SK-N-SH treated with all-trans-retinoic acid at 6 μM for 48 hours (cell line): ENCODE results near the gene DRD2.

Experiments used
- ATAC-seq: fragments of 200-7000 bp; cut with Tn5 transposase; 3 replicates; pipeline ENCODE4 v1.9.1; 2020; ENCODE audit warnings: mild to moderate bottlenecking, moderate library complexity
- ARNTL ChIP-seq: fragments of 450-650 bp; formaldehyde crosslinking; IDR thresholded peaks from 2 replicates; pipeline ENCODE4 v1.5.0; 2020; ENCODE audit warnings: low read depth, mild to moderate bottlenecking, moderate library complexity, borderline replicate concordance
- BACH2 ChIP-seq: fragments of 250-450 bp; sonication (Bioruptor Pico); IDR thresholded peaks from 2 replicates; pipeline ENCODE4 v1.9.0; 2021; ENCODE audit warnings: mild to moderate bottlenecking, borderline replicate concordance
- CREB5 ChIP-seq: fragments of 250-450 bp; sonication (Bioruptor Pico); IDR thresholded peaks from 2 replicates; pipeline ENCODE4 v1.5.1; 2020; ENCODE audit warnings: low read depth, mild to moderate bottlenecking, moderate library complexity
- CSDC2 ChIP-seq: fragments of 250-450 bp; sonication (Bioruptor Pico); IDR thresholded peaks from 2 replicates; pipeline ENCODE4 v1.5.0; 2020; ENCODE audit warnings: mild to moderate bottlenecking, moderate library complexity
- CSRNP3 ChIP-seq: fragments of 250-450 bp; sonication (Bioruptor Pico); IDR thresholded peaks from 2 replicates; pipeline ENCODE4 v1.5.1; 2021; ENCODE audit warnings: mild to moderate bottlenecking, moderate library complexity
- ESRRG ChIP-seq: fragments of 250-450 bp; sonication (Bioruptor Pico); IDR thresholded peaks from 2 replicates; pipeline ENCODE4 v1.6.1; 2021; ENCODE audit warnings: mild to moderate bottlenecking
- GLIS3 ChIP-seq: fragments of 250-450 bp; sonication (Bioruptor Pico); IDR thresholded peaks from 2 replicates; pipeline ENCODE4 v1.5.0; 2020; ENCODE audit warnings: mild to moderate bottlenecking, moderate library complexity
- ISL1 ChIP-seq: fragments of 250-450 bp; sonication (Bioruptor Pico); IDR thresholded peaks from 2 replicates; pipeline ENCODE4 v2.1.2; 2022; ENCODE audit warnings: mild to moderate bottlenecking, moderate library complexity
- OSR1 ChIP-seq: fragments of 250-450 bp; sonication (Bioruptor Pico); IDR thresholded peaks from 2 replicates; pipeline ENCODE4 v1.8.0; 2022; ENCODE audit warnings: moderate library complexity, mild to moderate bottlenecking, inconsistent platforms
- PATZ1 ChIP-seq: fragments of 250-450 bp; sonication (Bioruptor Pico); IDR thresholded peaks from 2 replicates; pipeline ENCODE4 v1.8.0; 2020; ENCODE audit warnings: mild to moderate bottlenecking, moderate library complexity, borderline replicate concordance
- POU6F1 ChIP-seq: fragments of 250-450 bp; sonication (Bioruptor Pico); IDR thresholded peaks from 2 replicates; pipeline ENCODE4 v1.8.0; 2021; ENCODE audit warnings: low read depth, mild to moderate bottlenecking, moderate library complexity, borderline replicate concordance
- PPARA ChIP-seq: fragments of 250-450 bp; sonication (Bioruptor Pico); IDR thresholded peaks from 2 replicates; pipeline ENCODE4 v1.5.0; 2020; ENCODE audit warnings: mild to moderate bottlenecking, borderline replicate concordance
- RARB ChIP-seq: fragments of 250-450 bp; sonication (Bioruptor Pico); IDR thresholded peaks from 2 replicates; pipeline ENCODE4 v1.8.0; 2021; ENCODE audit warnings: mild to moderate bottlenecking, moderate library complexity
- TCF4 ChIP-seq: fragments of 250-450 bp; sonication (Bioruptor Pico); IDR thresholded peaks from 2 replicates; pipeline ENCODE4 v1.8.0; 2021; ENCODE audit warnings: mild to moderate bottlenecking, moderate library complexity, borderline replicate concordance
- TOX ChIP-seq: fragments of 250-450 bp; sonication (Bioruptor Pico); IDR thresholded peaks from 2 replicates; pipeline ENCODE4 v1.8.0; 2021; ENCODE audit warnings: mild to moderate bottlenecking, moderate library complexity, borderline replicate concordance
- TSHZ2 ChIP-seq: fragments of 250-450 bp; sonication (Bioruptor Pico); IDR thresholded peaks from 2 replicates; pipeline ENCODE4 v1.5.0; 2020; ENCODE audit warnings: mild to moderate bottlenecking, moderate library complexity
- ZFP3 ChIP-seq: fragments of 250-450 bp; sonication (Bioruptor Pico); IDR thresholded peaks from 2 replicates; pipeline ENCODE4 v1.5.0; 2020; ENCODE audit warnings: mild to moderate bottlenecking, moderate library complexity
- ZFP30 ChIP-seq: fragments of 450-650 bp; formaldehyde crosslinking; IDR thresholded peaks from 2 replicates; pipeline ENCODE4 v1.5.0; 2022; ENCODE audit warnings: mild to moderate bottlenecking, moderate library complexity
- ZNF565 ChIP-seq: fragments of 450-650 bp; formaldehyde crosslinking; conservative IDR thresholded peaks from 2 replicates; pipeline ENCODE4 v1.5.0; 2020; ENCODE audit warnings: low read depth, mild to moderate bottlenecking, moderate library complexity
- ZNF70 ChIP-seq: fragments of 450-650 bp; formaldehyde crosslinking; IDR thresholded peaks from 2 replicates; pipeline ENCODE4 v1.5.0; 2020; ENCODE audit warnings: mild to moderate bottlenecking, moderate library complexity
- ZNF8 ChIP-seq: fragments of 450-650 bp; formaldehyde crosslinking; IDR thresholded peaks from 2 replicates; pipeline ENCODE4 v1.5.0; 2020; ENCODE audit warnings: mild to moderate bottlenecking, moderate library complexity

Gene DRD2

GRCh38 chr11:113460469-113460868, 14.7 kb downstream of the DRD2 start:
- TF ChIP-seq ZNF565 (CRISPR knock-in tag) (no peak), RARB (no peak), GLIS3 (CRISPR knock-in tag) (no peak), PATZ1 (CRISPR knock-in tag) (no peak), ISL1 (CRISPR knock-in tag) (no peak), TSHZ2 (no peak), ARNTL (CRISPR knock-in tag) (no peak), ZFP3 (no peak), ZNF70 (CRISPR knock-in tag) (no peak), PPARA (CRISPR knock-in tag) (no peak), TCF4 (no peak), ZNF8 (CRISPR knock-in tag) (no peak), POU6F1 (CRISPR knock-in tag) (no peak), TOX (CRISPR knock-in tag) (no peak), BACH2 (CRISPR knock-in tag) (no peak), CSRNP3 (CRISPR knock-in tag) (no peak), OSR1 (CRISPR knock-in tag) (no peak)
- no peak for ATAC-seq

GRCh38 chr11:113458189-113458588, 17.0 kb downstream of the DRD2 start:
- TF ChIP-seq TOX (CRISPR knock-in tag): no peak
- TF ChIP-seq TSHZ2: no peak
- no peak for TF ChIP-seq CREB5 (CRISPR knock-in tag)
- no peak for TF ChIP-seq OSR1 (CRISPR knock-in tag)
- no peak for TF ChIP-seq ISL1 (CRISPR knock-in tag)
- TF ChIP-seq ZFP3: no peak
- no peak for TF ChIP-seq ESRRG (CRISPR knock-in tag)
- TF ChIP-seq CSRNP3 (CRISPR knock-in tag): no peak
- TF ChIP-seq CSDC2: no peak
- TF ChIP-seq ZNF70 (CRISPR knock-in tag): no peak
- no peak for TF ChIP-seq ZNF565 (CRISPR knock-in tag)
- no peak for TF ChIP-seq RARB
- no peak for TF ChIP-seq ZNF8 (CRISPR knock-in tag)
- no peak for TF ChIP-seq ZFP30 (CRISPR knock-in tag)
- no peak for ATAC-seq
